Ammon's horn (tissue), 1 donor: ENCODE results near the gene TET2.

Experiments
- DNase-seq: peaks from one replicate; pipeline ENCODE4 v3.0.0-alpha.2; 2016; ENCODE audit warnings: low spot score

TET2 gene

DNA sequence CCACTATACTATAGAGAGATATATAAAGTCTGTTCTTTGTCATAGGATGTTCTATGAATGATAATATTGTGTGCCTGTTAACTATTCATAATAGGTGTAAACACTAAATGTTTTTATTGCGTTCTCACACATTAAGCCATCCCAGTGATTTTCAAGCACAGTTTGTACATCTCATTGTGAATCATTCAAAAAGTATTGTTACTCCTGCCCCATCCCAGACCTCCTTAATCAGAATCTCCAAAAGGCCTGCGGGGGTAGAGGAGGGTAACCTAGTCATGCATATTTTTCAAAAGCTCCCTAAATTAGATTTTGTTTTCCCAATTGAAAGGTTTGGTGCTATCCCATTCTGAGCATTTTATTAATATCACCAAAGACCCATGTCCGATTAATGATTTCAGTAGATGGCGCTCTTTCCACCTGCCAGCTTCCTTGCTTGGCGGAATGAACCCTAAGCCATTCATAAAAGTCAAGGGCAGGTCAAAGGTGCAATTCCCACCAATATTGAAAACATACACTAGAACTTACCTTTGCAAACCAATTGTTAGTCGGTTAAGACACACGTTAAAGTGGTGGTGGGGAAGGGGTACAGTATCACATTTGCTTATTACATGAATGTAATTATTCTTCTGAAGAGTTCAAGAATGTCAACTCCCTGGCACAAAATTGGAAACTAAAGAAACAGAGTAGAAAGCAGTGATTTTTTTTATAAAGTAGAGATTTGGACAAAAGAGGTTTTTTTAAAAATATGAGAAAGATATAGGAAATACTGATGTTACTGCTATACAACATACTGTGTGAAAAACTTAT, 5.8 kb upstream of the TET2 start:
- DNase-seq, result peak; percentile 66

GRCh38 chr4:105145156-105145902, 1.3 kb upstream of the TET2 start:
- peak; percentile 12 for DNase-seq

DNA sequence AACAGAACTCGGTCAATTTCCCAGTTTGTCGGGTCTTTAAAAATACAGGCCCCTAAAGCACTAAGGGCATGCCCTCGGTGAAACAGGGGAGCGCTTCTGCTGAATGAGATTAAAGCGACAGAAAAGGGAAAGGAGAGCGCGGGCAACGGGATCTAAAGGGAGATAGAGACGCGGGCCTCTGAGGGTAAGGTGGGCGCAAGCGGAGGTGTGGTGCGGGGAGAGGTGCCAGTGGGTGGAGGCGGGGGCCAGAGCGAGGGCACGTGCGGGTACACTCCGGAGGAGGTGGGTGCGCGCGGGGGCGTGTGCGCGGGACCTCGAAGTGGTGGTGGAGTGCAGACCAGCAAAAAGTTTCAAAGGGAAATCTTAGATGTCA, 787 bp upstream of the TET2 start:
- peak; percentile 22 for DNase-seq

DNA sequence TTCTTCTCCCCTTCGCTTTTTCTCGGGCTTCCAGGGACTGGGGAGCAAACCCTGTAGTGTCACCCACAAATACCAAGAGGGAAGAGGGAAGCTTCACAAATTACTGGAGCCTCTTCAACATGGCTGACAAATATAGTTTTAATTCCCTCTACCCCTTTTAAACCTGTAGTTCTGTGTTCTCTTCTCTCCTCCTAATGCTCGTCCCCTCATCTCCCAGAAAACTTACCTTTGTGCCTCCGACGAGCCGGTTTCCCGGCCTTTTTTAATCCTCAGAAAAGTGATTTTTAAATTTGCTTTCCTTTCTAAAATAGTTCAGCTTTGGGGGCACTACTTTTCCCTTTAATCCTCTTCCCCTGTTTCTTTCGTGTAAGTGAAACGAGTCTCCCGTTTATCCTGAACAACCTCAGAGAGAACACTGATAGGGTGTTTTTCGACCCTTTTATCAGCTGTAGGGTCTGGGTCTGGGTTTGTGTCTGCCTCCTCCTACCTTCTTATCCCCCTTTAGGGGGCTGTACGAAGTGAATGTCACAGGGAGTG, 408 bp downstream of the TET2 start:
- DNase-seq, result no peak

- DNase-seq, result peak; percentile 68
These were observed 981 bp downstream of the TET2 start for GRCh38 chr4:105147553-105148161.

DNA sequence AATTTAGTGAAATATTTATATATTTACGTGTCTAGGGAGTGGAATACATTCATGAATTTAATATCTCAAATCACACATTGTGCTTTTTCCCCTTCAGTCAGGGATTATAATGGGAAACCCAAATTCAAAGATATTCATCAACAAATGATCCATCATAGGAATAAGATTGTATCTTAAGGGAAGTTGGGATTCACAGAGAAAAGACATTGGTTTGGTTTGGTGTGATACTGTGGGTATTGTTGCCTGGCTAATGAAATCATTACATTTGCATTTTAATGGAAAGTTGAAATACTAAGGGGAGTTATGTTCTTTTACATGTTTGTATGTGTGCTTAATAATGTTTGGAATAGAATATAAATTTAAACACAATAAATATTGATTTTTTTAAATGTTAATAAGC, 1.7 kb downstream of the TET2 start:
- no peak for DNase-seq

DNA sequence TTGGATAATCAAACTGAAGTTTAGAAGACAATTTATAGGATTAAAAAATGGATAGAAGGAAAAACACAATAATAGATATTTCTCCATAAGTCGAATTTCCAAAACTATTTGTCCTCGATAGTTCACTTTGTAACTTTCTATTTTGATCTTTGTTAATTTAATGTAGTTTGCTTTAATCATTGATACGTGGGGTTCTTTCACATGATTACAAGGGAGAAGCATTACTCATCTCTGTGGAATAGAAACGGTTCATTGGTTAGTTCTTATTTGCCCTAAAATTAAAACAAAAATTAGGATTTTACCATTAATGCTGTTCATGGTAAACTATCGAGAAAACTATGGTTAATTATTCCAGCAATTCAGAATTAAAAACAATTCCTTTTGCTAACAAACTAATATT, 2.1 kb downstream of the TET2 start:
- no peak for DNase-seq

DNA sequence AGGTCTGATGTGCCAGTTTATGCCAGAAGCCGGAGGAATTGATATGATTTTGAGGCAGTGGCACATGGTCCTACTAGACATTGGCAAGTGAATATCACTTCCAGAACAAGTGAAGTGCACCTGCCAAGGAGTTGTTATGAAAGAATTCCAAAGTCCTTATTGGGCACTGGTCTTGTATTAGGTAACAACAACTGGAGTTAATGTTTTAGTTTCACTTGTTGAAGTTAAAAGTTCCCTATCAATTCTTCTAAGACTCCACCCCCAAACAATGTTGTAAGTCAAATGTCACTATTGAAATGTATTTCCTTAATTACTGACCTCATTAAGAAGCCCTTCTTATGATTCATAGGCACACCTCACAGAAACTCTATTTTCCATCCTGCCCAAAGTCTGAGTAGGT, 3.1 kb downstream of the TET2 start:
- no peak for DNase-seq

DNA sequence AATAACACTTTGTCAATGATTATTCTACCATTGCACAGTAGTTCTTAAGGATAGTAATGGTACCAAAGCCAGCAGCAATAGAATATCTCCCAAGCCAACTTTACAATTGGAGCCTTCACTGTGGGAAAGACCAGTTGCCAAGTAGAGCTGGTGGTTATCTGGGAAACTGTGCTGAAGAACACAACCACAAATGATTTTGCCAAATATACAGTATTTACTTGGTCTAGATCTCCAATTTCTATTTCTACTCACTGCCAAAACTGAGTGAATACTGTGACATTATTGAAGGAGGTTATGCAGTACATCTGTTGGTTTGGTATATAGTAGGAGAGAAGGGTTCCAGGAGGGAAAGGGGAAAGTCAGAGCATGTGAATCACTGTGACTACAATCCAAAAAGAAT, 3.8 kb downstream of the TET2 start:
- no peak for DNase-seq

DNA sequence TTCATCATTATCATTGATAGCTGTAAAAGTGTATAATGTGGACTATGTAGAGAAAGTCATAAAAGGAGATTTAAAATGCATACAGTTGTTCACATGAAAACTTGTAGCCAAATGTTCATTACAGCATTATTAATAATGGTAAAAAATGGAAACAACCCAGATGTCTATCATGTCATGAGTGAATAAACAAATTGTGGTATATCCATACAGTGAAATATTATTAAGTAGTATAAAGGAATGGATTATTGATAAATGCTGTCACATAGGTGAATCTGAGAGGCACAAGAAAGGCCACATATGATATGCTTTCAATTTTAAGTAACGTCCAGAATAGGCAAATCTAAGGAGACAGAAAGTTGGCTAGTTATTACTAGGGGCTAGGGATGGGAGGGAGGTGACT, 7.1 kb downstream of the TET2 start:
- DNase-seq, result no peak

DNA sequence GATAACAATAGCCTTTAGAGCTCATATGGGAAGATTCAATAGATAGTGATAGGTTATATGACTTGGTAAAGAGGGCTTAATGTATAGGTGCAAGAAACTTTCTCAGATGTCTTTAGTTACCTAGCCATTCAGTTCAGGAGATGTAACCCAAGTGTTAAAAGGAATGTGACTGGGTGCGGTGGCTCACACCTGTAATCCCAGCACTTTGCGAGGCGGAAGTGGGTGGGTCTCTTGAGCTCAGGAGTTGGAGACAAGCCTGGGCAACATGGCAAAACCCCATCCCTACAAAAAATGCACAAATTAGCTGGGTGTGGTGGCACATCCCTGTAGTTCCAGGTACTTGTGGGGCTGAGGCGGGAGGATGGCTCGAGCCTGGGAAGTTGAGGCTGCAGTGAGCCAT, 7.9 kb downstream of the TET2 start:
- DNase-seq, result no peak

GRCh38 chr4:105155426-105155825, 8.8 kb downstream of the TET2 start:
- DNase-seq, result no peak

GRCh38 chr4:105158837-105159236, 12.2 kb downstream of the TET2 start:
- no peak for DNase-seq

DNA sequence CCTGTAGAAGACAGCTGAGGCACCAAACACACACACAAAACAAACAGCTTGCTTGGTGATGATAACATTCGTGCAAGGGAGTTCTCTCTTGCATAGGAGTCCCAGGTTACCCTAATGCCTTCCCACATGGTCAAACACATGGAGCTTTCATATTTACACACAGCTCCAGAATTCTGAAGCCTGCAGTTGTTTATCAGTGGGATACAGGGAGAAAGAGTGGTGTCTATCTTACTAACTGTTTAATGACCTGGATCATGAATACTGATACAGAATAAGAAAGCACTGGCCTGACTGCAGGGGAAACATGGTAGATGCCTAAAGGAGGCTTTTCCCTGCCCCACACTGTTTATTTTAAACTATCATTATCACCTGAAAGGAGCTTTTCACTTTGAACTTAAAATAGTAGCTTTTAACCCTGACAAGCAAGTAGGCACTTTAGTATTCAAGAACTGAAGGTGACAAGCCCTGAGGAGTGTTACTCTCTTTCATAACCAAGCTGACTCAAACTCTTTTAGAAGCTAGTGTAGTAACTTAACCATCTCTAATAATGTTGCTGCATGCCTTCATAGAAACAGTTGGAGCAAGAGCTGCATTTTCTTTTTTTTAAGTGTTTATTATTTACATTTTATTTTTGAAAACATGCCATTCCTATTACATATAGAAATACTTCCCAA, 15.6 kb downstream of the TET2 start:
- no peak for DNase-seq

- DNase-seq, result no peak
These were observed 17.9 kb downstream of the TET2 start for GRCh38 chr4:105164548-105164947.

DNA sequence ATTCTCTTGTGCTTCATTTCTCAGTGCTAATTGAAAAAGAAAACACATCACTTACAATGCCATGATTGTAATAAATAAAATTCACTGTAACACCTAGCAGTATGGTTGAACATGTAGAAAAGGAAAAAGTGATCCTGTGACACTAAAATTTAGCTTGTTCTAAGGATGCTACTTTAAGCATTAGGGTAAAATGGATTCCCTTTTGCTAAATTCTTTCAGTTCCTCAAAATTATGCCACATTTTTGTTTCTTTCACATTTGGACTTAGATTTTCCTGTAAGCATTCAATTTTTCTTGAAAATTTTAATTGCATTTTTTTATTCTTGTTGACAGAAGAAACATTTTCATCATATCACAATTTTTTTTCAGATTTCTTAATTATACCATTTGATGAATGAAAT, 19.4 kb downstream of the TET2 start:
- DNase-seq, result no peak

DNA sequence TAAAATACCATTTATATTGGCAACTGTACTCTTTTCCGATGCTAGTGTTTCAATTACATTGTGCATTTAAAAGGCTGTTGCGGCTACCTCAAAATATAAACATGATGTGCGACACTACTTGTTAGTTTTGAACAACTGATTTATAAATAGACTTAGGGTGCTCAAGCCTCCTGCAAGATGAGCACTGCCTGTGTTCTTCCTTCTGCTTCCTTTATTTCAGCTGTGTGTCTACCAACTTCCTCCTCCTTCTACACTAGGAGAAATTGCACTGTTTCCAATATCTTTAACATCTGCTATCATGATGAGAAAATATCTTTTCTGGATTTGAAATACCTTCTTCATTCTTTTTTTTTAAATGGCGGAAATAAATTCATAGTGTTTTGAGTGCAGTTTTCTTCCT, 24.0 kb downstream of the TET2 start:
- DNase-seq, result peak; percentile 39

DNA sequence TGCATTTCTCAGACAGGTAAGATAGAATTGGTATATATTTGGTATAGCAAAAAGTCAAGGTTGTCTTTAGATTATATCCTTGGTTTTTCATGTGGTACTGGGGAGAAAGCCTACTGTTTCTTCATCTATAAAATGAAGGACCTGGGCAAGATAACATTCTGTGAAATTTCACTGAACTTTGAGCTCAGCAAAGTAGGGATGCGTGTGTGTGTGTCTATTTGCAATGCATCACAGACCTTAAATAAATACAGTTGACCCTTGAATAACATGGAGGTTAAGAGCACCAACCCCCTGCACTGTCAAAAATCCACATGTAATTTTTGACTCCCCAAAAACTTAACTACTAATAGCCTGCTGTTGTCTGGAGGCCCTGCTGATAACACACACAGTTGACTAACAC, 25.2 kb downstream of the TET2 start:
- DNase-seq, result no peak

DNA sequence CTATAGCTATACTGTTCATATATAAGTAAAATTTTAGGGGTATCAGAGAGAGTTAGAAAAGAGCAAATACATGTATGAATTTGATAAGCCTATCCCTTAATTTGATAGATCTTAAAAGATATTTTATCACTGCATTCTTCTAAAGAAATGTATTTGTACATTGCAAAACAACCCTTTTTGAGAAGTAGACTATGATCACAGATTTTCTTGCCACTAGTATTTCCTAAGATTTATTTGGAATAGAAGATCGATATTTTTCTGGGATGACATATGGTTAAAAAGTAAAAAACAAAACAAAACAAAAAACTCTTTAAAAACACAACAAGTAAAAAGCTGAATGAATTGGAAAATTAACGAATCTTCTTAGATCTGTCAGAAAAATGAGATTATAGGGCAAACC, 27.4 kb downstream of the TET2 start:
- no peak for DNase-seq

GRCh38 chr4:105179539-105180401, 33.1 kb downstream of the TET2 start:
- DNase-seq, result no peak

GRCh38 chr4:105181259-105181658, 34.6 kb downstream of the TET2 start:
- DNase-seq, result no peak
